Measurements from ENCODE around the gene RIMS1. TPM values are rescaled to one million over a fixed set of nuclear protein-coding genes. Genes with fewer than 3 reads are reported as not detected.

RIMS1 gene
- total and polyA plus RNA-seq, 2 of the 13 experiments (the other 11 are each of a cell fraction or from before 2014, with no cell fraction given): not detected

- ATAC-seq (no peak), DNase-seq (ENCODE audit: low spot score) (no peak), FAIRE-seq (no peak)
- 0% methylated on average over 2 of the region's 2 CpGs for WGBS (ENCODE audit: low lambda C conversion rate)
- Histone ChIP-seq H4K20me1 (ENCODE audit: insufficient read depth, low read length) (no peaks in the 10 kb centered on the region), H3K4me1 (ENCODE audit: insufficient read depth, low read length) (no peaks in the 10 kb centered on the region), H2AFZ (ENCODE audit: low read length) (no peak overlapping the region), H3K27ac (ENCODE audit: extremely low read length, insufficient read depth, low read length) (no peak overlapping the region), H3K27me3 (ENCODE audit: control insufficient read depth in 1 of 2, insufficient read depth in 2 of 2, low read length in 2 of 2) (no peaks in the 10 kb centered on the region), H3K79me2 (ENCODE audit: insufficient read depth, low read length) (no peaks in the 10 kb centered on the region), H3K4me2 (ENCODE audit: low read depth, low read length) (no peak overlapping the region), H3K9ac (ENCODE audit: insufficient read depth, low read depth, low read length) (no peak overlapping the region), H3K4me3 (replicated peaks in 1 of 3; ENCODE audit: insufficient read depth in 1 of 3, low read depth in 2 of 3, low read length in 3 of 3) (no peak overlapping the region), H3K36me3 (replicated peaks in 1 of 2; ENCODE audit: control insufficient read depth in 1 of 2, insufficient read depth in 2 of 2, low read length in 2 of 2) (no peaks in the 10 kb centered on the region), H3K9me3 (ENCODE audit: low read length) (no peaks in the 10 kb centered on the region)
- ChIA-PET CTCF (ENCODE audit: low intra/inter-chr PET ratio, low total read pairs) (no interaction called here), POLR2A (no interaction called here)
- TF ChIP-seq HBP1 (CRISPR knock-in tag; IDR thresholded peaks at IDR 0.05; ENCODE audit: low read depth) (no peak), THAP8 (CRISPR knock-in tag; IDR thresholded peaks at IDR 0.05; ENCODE audit: borderline replicate concordance) (no peak), FOXJ3 (CRISPR knock-in tag; IDR thresholded peaks at IDR 0.05; ENCODE audit: borderline replicate concordance) (no peak), MIER3 (CRISPR knock-in tag; IDR thresholded peaks at IDR 0.05; ENCODE audit: borderline replicate concordance) (no peak), ZNF547 (CRISPR knock-in tag; IDR thresholded peaks at IDR 0.05) (no peak), ZNF333 (CRISPR knock-in tag; IDR thresholded peaks at IDR 0.05; ENCODE audit: borderline replicate concordance) (no peak), ZNF329 (CRISPR knock-in tag; IDR thresholded peaks at IDR 0.05; ENCODE audit: low read depth) (no peak)
- intact Hi-C loops (cut with micrococcal nuclease; ENCODE audit: unreplicated experiment) (no loop called here), in situ Hi-C loops (cut with HindIII; ENCODE audit: extremely low pct_ligation_motif_present, low pct_unique_long_range_greater_than_20kb) (no loop called here)
- BruUV-seq (replicated peaks): no TSS peak
Observed at GRCh38 chr6:72245565-72245964, 359.2 kb downstream of the RIMS1 start.

GRCh38 chr6:72246926-72247325 lies 360.6 kb downstream of the RIMS1 start:
- no peak overlapping the region for H3K4me3 ChIP-seq (replicated peaks in 1 of 3; ENCODE audit: insufficient read depth in 1 of 3, low read depth in 2 of 3, low read length in 3 of 3)
- no peaks in the 10 kb centered on the region for H3K27me3 ChIP-seq (ENCODE audit: control insufficient read depth in 1 of 2, insufficient read depth in 2 of 2, low read length in 2 of 2)
- H3K27ac ChIP-seq (ENCODE audit: extremely low read length, insufficient read depth, low read length): no peak overlapping the region
- no peak overlapping the region for H3K4me2 ChIP-seq (ENCODE audit: low read depth, low read length)
- 11% methylated on average over 4 of the region's 4 CpGs for WGBS (ENCODE audit: low lambda C conversion rate)
- no peaks in the 10 kb centered on the region for H4K20me1 ChIP-seq (ENCODE audit: insufficient read depth, low read length)
- intact Hi-C loops (cut with micrococcal nuclease; ENCODE audit: unreplicated experiment): no loop called here
- H3K9ac ChIP-seq (ENCODE audit: insufficient read depth, low read depth, low read length): no peak overlapping the region
- H2AFZ ChIP-seq (ENCODE audit: low read length): no peak overlapping the region
- H3K79me2 ChIP-seq (ENCODE audit: insufficient read depth, low read length): no peaks in the 10 kb centered on the region
- DNase-seq (ENCODE audit: low spot score) (peak; percentile 33), ATAC-seq (peak; percentile 100), FAIRE-seq (peak; percentile 63)
- ChIA-PET CTCF (ENCODE audit: low intra/inter-chr PET ratio, low total read pairs) (no interaction called here), POLR2A (no interaction called here)
- H3K9me3 ChIP-seq (ENCODE audit: low read length): no peaks in the 10 kb centered on the region
- BruUV-seq (replicated peaks): no TSS peak
- in situ Hi-C loops (cut with HindIII; ENCODE audit: extremely low pct_ligation_motif_present, low pct_unique_long_range_greater_than_20kb): no loop called here
- H3K36me3 ChIP-seq (replicated peaks in 1 of 2; ENCODE audit: control insufficient read depth in 1 of 2, insufficient read depth in 2 of 2, low read length in 2 of 2): no peaks in the 10 kb centered on the region
- no peaks in the 10 kb centered on the region for H3K4me1 ChIP-seq (ENCODE audit: insufficient read depth, low read length)
- TF ChIP-seq KDM5B (CRISPR knock-in tag; IDR thresholded peaks at IDR 0.05; ENCODE audit: borderline replicate concordance): no peak
- TF ChIP-seq SOX13 (IDR thresholded peaks at IDR 0.05): no peak
- TF ChIP-seq SOX13 (CRISPR knock-in tag; conservative IDR thresholded peaks at IDR 0.05 in 1 of 2, IDR thresholded peaks at IDR 0.05 in 1 of 2): no peak
- TF ChIP-seq ZNF704 (CRISPR knock-in tag; IDR thresholded peaks at IDR 0.05; ENCODE audit: borderline replicate concordance): no peak
- TF ChIP-seq ATM (IDR thresholded peaks at IDR 0.05; ENCODE audit: borderline replicate concordance): no peak
- no peak for TF ChIP-seq ZSCAN31 (CRISPR knock-in tag; IDR thresholded peaks at IDR 0.05; ENCODE audit: low read depth)
- TF ChIP-seq ZNF496 (CRISPR knock-in tag; IDR thresholded peaks at IDR 0.05; ENCODE audit: insufficient replicate concordance): no peak
- no peak for TF ChIP-seq EHMT2 (IDR thresholded peaks at IDR 0.05; ENCODE audit: borderline replicate concordance, low read depth, low read length)
- no peak for TF ChIP-seq ZKSCAN5 (CRISPR knock-in tag; IDR thresholded peaks at IDR 0.05)
- TF ChIP-seq CEBPB (IDR thresholded peaks at IDR 0.05; ENCODE audit: borderline replicate concordance, low read depth, low read length): peak; percentile 68; the same call in 1 of the 2 replicates

All from HepG2 (cell line).